ENCODE measurements around the gene CNMD. TPM values are rescaled to one million over a fixed set of nuclear protein-coding genes. Genes with fewer than 3 reads are reported as not detected.
"Not testable (repeated sequence)": the region's sequence is repeated elsewhere in the genome, so short reads cannot be mapped to it uniquely, and the experiment has no call there.

The CNMD gene
- total RNA-seq, 1 donor from 2014 or later: 2.6 TPM

DNA sequence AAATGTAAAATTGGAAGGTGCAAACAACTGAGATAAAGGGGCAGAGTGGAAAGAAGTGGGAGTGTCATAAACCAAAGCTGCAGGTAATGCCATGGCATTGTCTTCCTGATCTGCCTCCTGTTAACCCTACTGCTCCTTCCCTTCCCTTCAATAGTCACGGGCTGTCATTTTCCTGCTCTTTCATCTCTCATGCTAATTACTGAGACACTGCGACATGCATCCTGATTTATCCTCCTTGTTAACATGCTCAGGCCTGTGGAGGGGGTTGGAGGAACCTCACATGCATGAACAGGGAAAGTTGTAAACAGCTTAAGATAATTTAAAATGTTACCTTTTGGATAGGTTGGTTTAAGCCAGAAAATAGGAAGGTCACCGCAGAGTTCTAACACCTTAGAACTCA is 27.2 kb downstream of the CNMD start:
- H3K4me3 ChIP-seq (ENCODE audit: low read depth, low read length): no peak overlapping the region
- no peak for TF ChIP-seq CTCF (conservative IDR thresholded peaks at IDR 0.05; ENCODE audit: low read depth, low read length)
- DNase-seq (ENCODE audit: low read depth): no peak

DNA sequence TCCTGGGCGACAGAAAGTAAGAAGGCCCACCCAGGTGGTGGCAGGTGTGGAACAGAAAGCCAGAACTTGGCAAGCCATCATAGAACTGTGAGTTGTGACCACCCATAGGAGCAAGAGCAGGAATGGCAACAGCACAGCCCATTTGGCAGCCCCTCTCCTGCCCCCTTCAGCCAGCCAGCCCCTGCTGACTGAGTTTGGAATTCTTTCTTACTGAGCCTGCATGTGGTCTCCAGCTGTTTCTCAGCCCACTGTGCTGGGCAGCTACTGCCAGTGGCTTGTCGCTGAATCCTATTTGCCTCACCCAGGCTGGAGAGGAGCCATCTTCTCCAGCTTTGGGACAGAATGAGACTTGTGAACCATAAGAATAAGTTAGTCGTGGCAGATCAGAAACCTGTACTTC is 28.3 kb downstream of the CNMD start:
- no peak for TF ChIP-seq CTCF (conservative IDR thresholded peaks at IDR 0.05; ENCODE audit: low read depth, low read length)
- H3K4me3 ChIP-seq (ENCODE audit: low read depth, low read length): no peak overlapping the region
- DNase-seq (ENCODE audit: low read depth): no peak

GRCh38 chr13:52708266-52708665 is 31.4 kb downstream of the CNMD start:
- not testable (repeated sequence) for DNase-seq (ENCODE audit: low read depth); H3K4me3 ChIP-seq (ENCODE audit: low read depth, low read length)

DNA sequence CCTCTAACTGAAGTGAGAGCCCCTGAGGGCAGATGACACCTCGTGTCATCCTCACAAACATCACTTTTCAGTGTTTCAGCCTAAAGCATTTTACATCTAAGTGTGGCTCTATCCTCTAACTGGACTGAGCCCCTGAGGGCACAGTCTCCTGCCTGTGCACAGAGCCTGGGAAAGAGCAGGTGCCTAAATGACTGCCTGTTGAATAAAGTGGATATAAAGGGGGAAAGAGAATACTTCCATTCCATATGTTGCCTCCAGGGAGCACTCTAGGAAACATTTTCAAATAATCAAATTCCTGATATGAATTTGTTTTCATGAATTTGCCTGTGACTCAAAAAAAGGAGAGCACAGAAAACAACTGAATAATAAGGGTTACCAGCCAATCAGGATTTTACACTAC is 32.2 kb downstream of the CNMD start:
- no peak for DNase-seq (ENCODE audit: low read depth)
- peak; percentile 16 for TF ChIP-seq CTCF (conservative IDR thresholded peaks at IDR 0.05; ENCODE audit: low read depth, low read length)
- no peak overlapping the region for H3K4me3 ChIP-seq (ENCODE audit: low read depth, low read length)

DNA sequence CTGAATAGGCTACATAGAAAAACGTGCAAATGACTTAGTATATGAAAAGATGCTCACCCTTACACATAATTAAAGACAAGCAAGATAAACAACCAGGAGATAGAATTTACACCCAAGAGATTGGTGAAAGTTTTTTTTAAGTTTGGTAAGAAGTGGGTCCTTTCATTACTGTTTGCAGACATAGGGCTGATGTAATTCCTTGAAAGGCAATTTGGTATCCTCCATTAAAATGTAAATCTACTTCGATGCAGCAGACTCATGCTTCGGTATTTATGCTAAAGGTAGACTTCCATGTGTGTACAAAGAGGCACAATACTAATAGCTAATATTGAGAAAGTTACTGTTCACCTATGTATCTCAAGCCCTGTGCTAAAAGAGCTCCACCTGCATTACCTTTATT is 33.5 kb downstream of the CNMD start:
- no peak overlapping the region for H3K4me3 ChIP-seq (ENCODE audit: low read depth, low read length)
- TF ChIP-seq CTCF (conservative IDR thresholded peaks at IDR 0.05; ENCODE audit: low read depth, low read length): no peak
- DNase-seq (ENCODE audit: low read depth): no peak

DNA sequence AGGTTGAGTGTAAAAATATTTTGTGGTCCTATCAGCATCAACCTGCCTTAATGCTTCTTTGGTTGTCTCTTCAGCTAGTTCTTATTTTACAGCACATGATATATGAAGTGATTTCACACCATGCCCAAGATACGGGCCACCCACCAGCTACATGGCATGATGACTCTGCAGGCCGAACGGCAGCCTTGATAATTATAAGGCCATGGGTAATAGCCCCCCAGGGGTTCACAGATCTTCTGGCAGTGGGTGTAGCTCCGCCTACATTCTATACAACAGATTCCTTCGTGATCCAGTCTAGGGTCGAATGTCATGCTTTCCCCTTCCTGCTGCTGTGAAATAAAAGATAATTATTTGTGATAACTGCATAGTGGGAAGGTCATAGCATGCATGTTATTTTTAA is 36.1 kb downstream of the CNMD start:
- TF ChIP-seq CTCF (conservative IDR thresholded peaks at IDR 0.05; ENCODE audit: low read depth, low read length): no peak
- H3K4me3 ChIP-seq (ENCODE audit: low read depth, low read length): no peak overlapping the region

GRCh38 chr13:52701728-52702465 is 37.7 kb downstream of the CNMD start:
- H3K4me3 ChIP-seq (ENCODE audit: low read depth, low read length): no peak overlapping the region
- TF ChIP-seq CTCF (conservative IDR thresholded peaks at IDR 0.05; ENCODE audit: low read depth, low read length): no peak
- DNase-seq (ENCODE audit: low read depth): no peak

More for the DNA sequence above, 36.1 kb downstream of the CNMD start:
- no peak for DNase-seq (ENCODE audit: low read depth)

Measured in epithelial cell of proximal tubule (primary cell).